Measurements from ENCODE around the gene CTNND2. TPM values are rescaled to one million over a fixed set of nuclear protein-coding genes. Genes with fewer than 3 reads are reported as not detected.

CTNND2 gene
- total RNA-seq, 1 experiment from 2014 or later = not detected

GRCh38 chr5:11684607-11685006, 219.6 kb downstream of the CTNND2 start:
- no peaks in the 10 kb centered on the region for H3K27me3 ChIP-seq (replicated peaks; ENCODE audit: insufficient read depth, low read depth, low read length, poor library complexity)
- H3K36me3 ChIP-seq (ENCODE audit: insufficient read depth, low read length, poor library complexity, severe bottlenecking) = no peaks in the 10 kb centered on the region
- intact Hi-C loops (cut with micrococcal nuclease; ENCODE audit: unreplicated experiment) = no loop called here
- ChIA-PET CTCF (no interaction called here), POLR2A (ENCODE audit: low non-redundant PET) (no interaction called here)
- no peak for DNase-seq (ENCODE audit: low spot score)
- no peak for TF ChIP-seq EZH2 (IDR thresholded peaks at IDR 0.05; ENCODE audit: borderline replicate concordance, low read depth, low read length, poor library complexity, severe bottlenecking)
- TF ChIP-seq, protein P1, sequence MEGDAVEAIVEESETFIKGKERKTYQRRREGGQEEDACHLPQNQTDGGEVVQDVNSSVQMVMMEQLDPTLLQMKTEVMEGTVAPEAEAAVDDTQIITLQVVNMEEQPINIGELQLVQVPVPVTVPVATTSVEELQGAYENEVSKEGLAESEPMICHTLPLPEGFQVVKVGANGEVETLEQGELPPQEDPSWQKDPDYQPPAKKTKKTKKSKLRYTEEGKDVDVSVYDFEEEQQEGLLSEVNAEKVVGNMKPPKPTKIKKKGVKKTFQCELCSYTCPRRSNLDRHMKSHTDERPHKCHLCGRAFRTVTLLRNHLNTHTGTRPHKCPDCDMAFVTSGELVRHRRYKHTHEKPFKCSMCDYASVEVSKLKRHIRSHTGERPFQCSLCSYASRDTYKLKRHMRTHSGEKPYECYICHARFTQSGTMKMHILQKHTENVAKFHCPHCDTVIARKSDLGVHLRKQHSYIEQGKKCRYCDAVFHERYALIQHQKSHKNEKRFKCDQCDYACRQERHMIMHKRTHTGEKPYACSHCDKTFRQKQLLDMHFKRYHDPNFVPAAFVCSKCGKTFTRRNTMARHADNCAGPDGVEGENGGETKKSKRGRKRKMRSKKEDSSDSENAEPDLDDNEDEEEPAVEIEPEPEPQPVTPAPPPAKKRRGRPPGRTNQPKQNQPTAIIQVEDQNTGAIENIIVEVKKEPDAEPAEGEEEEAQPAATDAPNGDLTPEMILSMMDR (conservative IDR thresholded peaks at IDR 0.05; ENCODE audit: low read depth, low read length) = no peak
- no peak overlapping the region for H3K4me3 ChIP-seq (ENCODE audit: low read depth, low read length, poor library complexity, severe bottlenecking)
- H3K27ac ChIP-seq (ENCODE audit: low read depth, low read length, poor library complexity, severe bottlenecking) = no peak overlapping the region
- no TSS peak for BruUV-seq (replicated peaks)
- no peaks in the 10 kb centered on the region for H3K4me1 ChIP-seq (ENCODE audit: insufficient read depth, low read length, poor library complexity, severe bottlenecking)
- peaks cover 20% of the 10 kb centered on the region for H3K9me3 ChIP-seq (ENCODE audit: low read depth, low read length, poor library complexity, severe bottlenecking)

DNA sequence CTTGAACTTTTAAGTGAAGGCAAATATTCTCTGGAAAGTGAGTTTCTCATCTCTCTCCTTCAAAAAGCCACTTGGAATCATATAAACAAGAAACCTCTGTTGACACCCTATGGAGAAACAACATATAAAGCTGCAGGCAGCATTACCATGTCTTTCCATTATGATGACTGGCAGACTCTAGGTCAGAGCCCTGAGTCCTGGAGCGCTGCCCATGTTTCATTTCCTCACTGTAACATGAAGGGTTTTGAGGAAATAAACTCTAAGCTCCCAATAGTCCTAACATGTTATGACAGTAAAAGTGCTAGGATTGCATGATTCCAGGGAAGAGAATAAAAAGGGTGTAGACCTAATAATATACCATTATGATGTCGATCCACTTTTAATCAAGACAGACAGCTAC, 220.6 kb downstream of the CTNND2 start:
- BruUV-seq (replicated peaks) = no TSS peak
- no peak overlapping the region for H3K27ac ChIP-seq (ENCODE audit: low read depth, low read length, poor library complexity, severe bottlenecking)
- no peak for DNase-seq (ENCODE audit: low spot score)
- ChIA-PET CTCF (no interaction called here), POLR2A (ENCODE audit: low non-redundant PET) (no interaction called here)
- H3K27me3 ChIP-seq (replicated peaks; ENCODE audit: insufficient read depth, low read depth, low read length, poor library complexity) = no peaks in the 10 kb centered on the region
- no peaks in the 10 kb centered on the region for H3K36me3 ChIP-seq (ENCODE audit: insufficient read depth, low read length, poor library complexity, severe bottlenecking)
- intact Hi-C loops (cut with micrococcal nuclease; ENCODE audit: unreplicated experiment) = no loop called here
- peaks cover 16% of the 10 kb centered on the region for H3K9me3 ChIP-seq (ENCODE audit: low read depth, low read length, poor library complexity, severe bottlenecking)
- TF ChIP-seq, protein P1 (conservative IDR thresholded peaks at IDR 0.05; ENCODE audit: low read depth, low read length) = no peak
- H3K4me3 ChIP-seq (ENCODE audit: low read depth, low read length, poor library complexity, severe bottlenecking) = no peak overlapping the region
- no peaks in the 10 kb centered on the region for H3K4me1 ChIP-seq (ENCODE audit: insufficient read depth, low read length, poor library complexity, severe bottlenecking)

DNA sequence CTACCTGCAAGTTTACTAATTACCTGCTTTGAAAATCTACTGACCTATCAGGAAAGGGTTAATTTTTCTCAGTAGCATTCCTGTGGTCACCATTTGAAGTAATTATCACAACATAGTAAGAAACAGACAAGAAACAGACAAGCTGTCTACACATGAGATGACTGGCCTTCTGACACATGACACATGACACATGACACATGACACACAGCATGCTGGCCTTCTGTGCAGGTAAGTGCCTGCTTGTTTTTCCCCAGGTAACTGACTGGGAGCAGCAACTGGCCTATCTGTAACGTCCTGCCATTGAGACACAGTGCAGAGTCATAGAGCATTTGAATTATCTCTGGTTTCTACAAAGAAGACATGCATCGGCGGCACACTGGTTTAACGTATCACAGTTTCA, 222.4 kb downstream of the CTNND2 start:
- H3K9me3 ChIP-seq (ENCODE audit: low read depth, low read length, poor library complexity, severe bottlenecking) = peaks cover 21% of the 10 kb centered on the region
- POLR2A ChIA-PET (ENCODE audit: low non-redundant PET) = interaction anchor here (0.7 kb wide), 1 partner anchor 842 kb away, joined by 3 read pairs; no protein-coding TSS in a partner anchor
- H3K27me3 ChIP-seq (replicated peaks; ENCODE audit: insufficient read depth, low read depth, low read length, poor library complexity) = no peaks in the 10 kb centered on the region
- CTCF ChIA-PET = no interaction called here
- no TSS peak for BruUV-seq (replicated peaks)
- DNase-seq (ENCODE audit: low spot score) = no peak
- intact Hi-C loops (cut with micrococcal nuclease; ENCODE audit: unreplicated experiment) = no loop called here
- H3K4me3 ChIP-seq (ENCODE audit: low read depth, low read length, poor library complexity, severe bottlenecking) = no peak overlapping the region
- no peaks in the 10 kb centered on the region for H3K36me3 ChIP-seq (ENCODE audit: insufficient read depth, low read length, poor library complexity, severe bottlenecking)
- H3K4me1 ChIP-seq (ENCODE audit: insufficient read depth, low read length, poor library complexity, severe bottlenecking) = no peaks in the 10 kb centered on the region
- TF ChIP-seq, protein P1 (conservative IDR thresholded peaks at IDR 0.05; ENCODE audit: low read depth, low read length) = no peak
- no peak for TF ChIP-seq EZH2 (IDR thresholded peaks at IDR 0.05; ENCODE audit: borderline replicate concordance, low read depth, low read length, poor library complexity, severe bottlenecking)
- H3K27ac ChIP-seq (ENCODE audit: low read depth, low read length, poor library complexity, severe bottlenecking) = no peak overlapping the region

Data from A673 (cell line).